Measurements from ENCODE around the gene MAN1C1. TPM values are rescaled to one million over a fixed set of nuclear protein-coding genes. Genes with fewer than 3 reads are reported as not detected.
A peak's percentile ranks its signal among the peaks of the same experiment; 100 is the strongest.

Gene MAN1C1
- total RNA-seq, 1 donor from 2014 or later: 5.4 TPM

DNA sequence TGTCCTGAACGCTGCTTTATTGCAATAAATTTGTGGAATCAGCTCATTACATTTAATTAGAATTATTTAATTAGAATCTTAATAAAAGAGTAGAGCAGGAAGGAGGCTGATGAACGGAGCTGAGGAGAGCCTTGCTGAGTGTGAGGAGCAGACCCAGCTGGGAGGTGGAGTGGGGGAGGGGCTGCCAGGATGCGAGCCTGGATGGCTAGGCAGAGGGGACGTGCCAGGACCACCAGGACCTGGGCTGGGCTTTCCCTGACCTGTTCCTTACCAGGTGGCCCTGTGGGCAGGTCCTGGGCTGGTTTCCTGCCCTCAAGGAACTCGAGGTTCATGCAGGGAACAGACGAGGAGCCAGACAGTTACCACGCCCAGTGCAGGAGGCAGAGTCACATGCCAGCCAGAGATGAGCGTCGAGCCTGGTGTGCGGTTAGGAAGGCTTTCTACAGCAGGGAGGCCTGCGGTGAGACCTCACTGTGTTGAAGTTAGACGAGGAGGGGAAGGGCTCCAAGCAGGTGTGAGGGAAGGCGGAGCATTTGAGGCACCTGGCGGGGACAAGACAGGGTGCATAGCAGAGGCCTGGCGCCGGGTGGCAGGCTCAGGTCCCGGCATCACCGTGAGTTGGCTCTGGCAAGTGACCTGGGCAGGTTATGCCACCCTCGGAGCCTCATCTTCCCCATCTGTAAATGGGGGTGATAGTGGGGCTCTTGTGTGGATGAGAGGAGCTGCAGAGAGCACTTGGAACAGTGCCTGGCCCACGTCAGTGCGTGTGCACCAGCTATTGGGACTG, 39.3 kb upstream of the MAN1C1 start:
- H3K36me3 Mint-ChIP-seq (ENCODE audit: unreplicated experiment): no peaks in the 10 kb centered on the region
- H3K4me3 Mint-ChIP-seq (ENCODE audit: unreplicated experiment): no peak overlapping the region
- H3K9me3 Mint-ChIP-seq (ENCODE audit: unreplicated experiment): peaks cover 2% of the 10 kb centered on the region
- TF ChIP-seq, protein P1, sequence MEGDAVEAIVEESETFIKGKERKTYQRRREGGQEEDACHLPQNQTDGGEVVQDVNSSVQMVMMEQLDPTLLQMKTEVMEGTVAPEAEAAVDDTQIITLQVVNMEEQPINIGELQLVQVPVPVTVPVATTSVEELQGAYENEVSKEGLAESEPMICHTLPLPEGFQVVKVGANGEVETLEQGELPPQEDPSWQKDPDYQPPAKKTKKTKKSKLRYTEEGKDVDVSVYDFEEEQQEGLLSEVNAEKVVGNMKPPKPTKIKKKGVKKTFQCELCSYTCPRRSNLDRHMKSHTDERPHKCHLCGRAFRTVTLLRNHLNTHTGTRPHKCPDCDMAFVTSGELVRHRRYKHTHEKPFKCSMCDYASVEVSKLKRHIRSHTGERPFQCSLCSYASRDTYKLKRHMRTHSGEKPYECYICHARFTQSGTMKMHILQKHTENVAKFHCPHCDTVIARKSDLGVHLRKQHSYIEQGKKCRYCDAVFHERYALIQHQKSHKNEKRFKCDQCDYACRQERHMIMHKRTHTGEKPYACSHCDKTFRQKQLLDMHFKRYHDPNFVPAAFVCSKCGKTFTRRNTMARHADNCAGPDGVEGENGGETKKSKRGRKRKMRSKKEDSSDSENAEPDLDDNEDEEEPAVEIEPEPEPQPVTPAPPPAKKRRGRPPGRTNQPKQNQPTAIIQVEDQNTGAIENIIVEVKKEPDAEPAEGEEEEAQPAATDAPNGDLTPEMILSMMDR (IDR thresholded peaks at IDR 0.05; ENCODE audit: partially characterized antibody, unreplicated experiment): no peak
- peaks cover 21% of the 10 kb centered on the region for H3K4me1 Mint-ChIP-seq (ENCODE audit: low read depth, unreplicated experiment)
- peaks cover 7% of the 10 kb centered on the region for H3K27me3 Mint-ChIP-seq (ENCODE audit: unreplicated experiment)
- DNase-seq: no peak
- peak overlapping the region; percentile 34 for H3K27ac Mint-ChIP-seq (ENCODE audit: unreplicated experiment)

DNA sequence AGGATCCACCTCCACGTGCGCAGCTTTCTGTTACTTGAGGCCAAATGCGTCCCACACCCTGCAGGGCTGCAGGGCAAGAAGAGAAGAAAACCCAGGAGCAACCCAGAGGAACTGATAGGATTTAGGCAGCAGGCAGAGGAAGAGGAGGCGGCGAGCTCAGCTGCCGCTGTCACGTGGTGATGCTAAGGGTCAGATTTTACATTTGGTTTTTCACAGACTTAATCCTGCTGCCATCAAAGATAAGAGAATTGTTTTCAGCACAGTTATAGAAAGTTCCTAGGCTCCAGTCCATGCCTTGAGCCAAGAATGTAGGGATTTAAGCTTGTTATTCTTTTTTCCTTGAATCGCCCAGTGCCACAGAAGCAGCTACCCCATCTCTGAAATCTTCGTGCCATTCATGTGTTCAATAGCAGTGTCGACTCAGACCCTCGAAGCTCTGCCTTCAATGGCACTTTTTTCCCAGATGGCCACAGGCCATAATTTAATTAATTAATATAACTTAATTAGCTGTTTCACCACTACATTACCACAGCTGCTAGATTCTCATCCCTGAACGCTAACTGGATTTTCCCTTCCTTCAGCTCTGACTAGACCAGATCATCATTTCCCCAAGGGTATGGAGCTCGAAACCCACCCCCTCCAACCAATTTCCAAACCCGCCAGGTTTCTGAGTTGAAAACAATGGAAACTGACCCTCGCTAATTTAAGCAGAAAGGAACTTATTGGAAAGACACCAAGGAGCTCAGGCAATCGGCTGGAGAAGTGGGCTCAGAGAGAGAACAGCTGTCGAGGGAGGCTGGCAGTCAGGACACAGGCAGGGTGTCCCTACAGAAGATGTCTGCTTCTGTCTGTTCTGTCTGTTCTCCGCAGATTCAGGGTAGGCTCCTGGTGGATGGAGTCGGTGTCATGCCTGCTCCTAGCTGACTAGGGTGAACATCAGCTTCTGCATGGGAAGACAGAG, 37.0 kb upstream of the MAN1C1 start:
- Mint-ChIP-seq H3K9me3 (ENCODE audit: unreplicated experiment) (no peaks in the 10 kb centered on the region), H3K36me3 (ENCODE audit: unreplicated experiment) (peaks cover 6% of the 10 kb centered on the region), H3K27ac (ENCODE audit: unreplicated experiment) (peak overlapping the region; percentile 89), H3K4me3 (ENCODE audit: unreplicated experiment) (peak overlapping the region; percentile 37), H3K4me1 (ENCODE audit: low read depth, unreplicated experiment) (peaks cover 18% of the 10 kb centered on the region), H3K27me3 (ENCODE audit: unreplicated experiment) (peaks cover 8% of the 10 kb centered on the region)
- TF ChIP-seq, protein P1 (IDR thresholded peaks at IDR 0.05; ENCODE audit: partially characterized antibody, unreplicated experiment): no peak
- DNase-seq: no peak

DNA sequence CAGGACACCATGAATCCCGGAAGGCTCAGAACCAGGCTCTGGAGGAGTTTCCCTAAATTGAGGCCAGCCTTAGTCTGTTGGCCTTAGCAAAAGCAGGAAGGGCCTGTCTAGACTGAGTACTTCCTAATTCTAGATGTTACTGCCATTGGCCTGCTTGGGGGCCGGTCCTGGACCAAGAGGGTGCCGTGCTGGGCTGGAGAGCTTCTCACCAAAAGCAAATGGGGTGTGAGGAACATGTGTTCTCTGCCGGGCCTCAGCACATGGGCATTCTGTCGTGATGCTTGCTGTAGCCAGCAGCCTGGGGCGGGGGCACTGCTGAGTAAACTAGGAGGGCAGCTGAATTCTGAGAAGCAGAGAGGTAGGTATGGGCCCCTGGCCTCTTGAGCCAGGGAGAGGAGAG, 35.7 kb upstream of the MAN1C1 start:
- DNase-seq: no peak
- peaks cover 6% of the 10 kb centered on the region for H3K36me3 Mint-ChIP-seq (ENCODE audit: unreplicated experiment)
- H3K4me1 Mint-ChIP-seq (ENCODE audit: low read depth, unreplicated experiment): peaks cover 22% of the 10 kb centered on the region
- peaks cover 3% of the 10 kb centered on the region for H3K9me3 Mint-ChIP-seq (ENCODE audit: unreplicated experiment)
- TF ChIP-seq, protein P1 (IDR thresholded peaks at IDR 0.05; ENCODE audit: partially characterized antibody, unreplicated experiment): no peak
- peaks cover 6% of the 10 kb centered on the region for H3K27me3 Mint-ChIP-seq (ENCODE audit: unreplicated experiment)
- no peak overlapping the region for H3K4me3 Mint-ChIP-seq (ENCODE audit: unreplicated experiment)
- no peak overlapping the region for H3K27ac Mint-ChIP-seq (ENCODE audit: unreplicated experiment)

DNA sequence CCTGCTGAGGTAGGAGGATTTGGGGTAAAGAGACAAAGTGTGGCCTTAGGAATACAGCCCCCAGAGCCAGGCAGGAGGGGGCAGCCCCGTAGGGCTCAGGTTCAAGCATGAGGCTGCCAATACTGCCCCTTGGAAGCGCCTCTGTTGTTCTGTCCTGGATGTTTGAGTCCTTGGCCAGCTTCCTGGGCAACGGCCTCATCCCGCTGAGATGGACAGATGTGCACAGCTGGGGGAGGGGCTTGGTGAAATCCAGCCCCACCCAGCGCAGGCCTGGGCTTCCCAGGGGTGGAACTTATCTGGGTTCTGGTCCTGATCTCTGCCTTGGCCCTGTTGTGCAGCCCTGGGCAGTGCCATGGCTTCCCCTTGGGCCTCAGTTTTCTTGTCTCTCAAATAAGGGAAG, 34.8 kb upstream of the MAN1C1 start:
- no peak overlapping the region for H3K27ac Mint-ChIP-seq (ENCODE audit: unreplicated experiment)
- H3K36me3 Mint-ChIP-seq (ENCODE audit: unreplicated experiment): peaks cover 6% of the 10 kb centered on the region
- peaks cover 6% of the 10 kb centered on the region for H3K27me3 Mint-ChIP-seq (ENCODE audit: unreplicated experiment)
- TF ChIP-seq, protein P1 (IDR thresholded peaks at IDR 0.05; ENCODE audit: partially characterized antibody, unreplicated experiment): no peak
- H3K9me3 Mint-ChIP-seq (ENCODE audit: unreplicated experiment): peaks cover 3% of the 10 kb centered on the region
- no peak for DNase-seq
- no peak overlapping the region for H3K4me3 Mint-ChIP-seq (ENCODE audit: unreplicated experiment)
- peaks cover 25% of the 10 kb centered on the region for H3K4me1 Mint-ChIP-seq (ENCODE audit: low read depth, unreplicated experiment)
